Right atrium auricular region (tissue), 2 donors: Measurements from ENCODE around the gene PRSS33. TPM values are rescaled to one million over a fixed set of nuclear protein-coding genes. Genes with fewer than 3 reads are reported as not detected.

Experiments
- DNase-seq: peaks from one replicate; pipeline ENCODE4 v3.0.0-alpha.2; 2019; ENCODE audit warnings: low spot score
- H3K27ac ChIP-seq, 2 donors: fragments of 200-600 bp; sonication (generic); 1 replicate in 1 of 2; 2 replicates in 1 of 2; pipeline ENCODE4 v1.5.1; 2016 to 2019
- H3K27me3 ChIP-seq, 2 donors: fragments of 200-600 bp; sonication (generic); one replicate each; pipeline versions ENCODE4 v1.5.1 to v1.6.0; 2017 to 2019
- H3K36me3 ChIP-seq: fragments of 200-600 bp; sonication (generic); one replicate; pipeline ENCODE4 v1.5.1; 2016
- H3K4me1 ChIP-seq, 2 donors: fragments of 200-600 bp; sonication (generic); one replicate each; pipeline versions ENCODE4 v1.5.1 to v1.6.0; 2017 to 2019
- H3K4me3 ChIP-seq, 2 donors: fragments of 200-600 bp; sonication (generic); 1 replicate in 1 of 2; 2 replicates in 1 of 2; pipeline ENCODE4 v1.5.1; 2017 to 2019; ENCODE audit warnings: mild to moderate bottlenecking in 1 of 2, moderate library complexity in 1 of 2
- H3K9me3 ChIP-seq, 2 donors: fragments of 200-600 bp; sonication (generic); one replicate each; pipeline ENCODE4 v1.5.1; 2019
- total RNA-seq, 2 donors: library from RNA; depleted of rRNA; stranded (reverse); fragments of >200 nt; gene quantifications; one replicate each; pipeline ENCODE4 v1.1.0, GENCODE V29; 2016
- TF ChIP-seq, protein P1 (sequence below), 2 donors: fragments of 200-600 bp; sonication (generic); IDR thresholded peaks; one replicate each; pipeline ENCODE4 v1.5.1; 2019; ENCODE audit warnings: antibody characterized with exemption in 2 of 2

The PRSS33 gene
- total RNA-seq, 2 donors from 2014 or later: not detected

DNA sequence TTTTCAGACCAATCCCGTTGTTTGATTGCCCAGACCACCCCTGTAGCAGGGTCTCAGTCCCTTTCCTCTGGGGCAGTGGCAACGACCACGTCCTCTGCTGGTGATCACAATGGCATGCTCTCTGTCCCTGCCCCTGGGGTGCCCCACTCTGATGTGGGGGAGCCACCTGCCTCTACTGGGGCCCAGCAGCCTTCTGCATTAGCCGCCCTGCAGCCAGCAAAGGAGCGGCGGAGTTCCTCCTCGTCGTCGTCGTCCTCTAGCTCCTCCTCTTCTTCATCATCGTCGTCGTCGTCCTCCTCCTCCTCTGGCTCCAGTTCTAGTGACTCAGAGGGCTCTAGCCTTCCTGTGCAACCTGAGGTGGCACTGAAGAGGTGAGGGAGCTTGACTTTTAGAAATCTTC is 19.5 kb downstream of the PRSS33 start:
- Histone ChIP-seq H3K27me3 (no peaks in the 10 kb centered on the region), H3K9me3 (no peaks in the 10 kb centered on the region), H3K27ac (no peak overlapping the region), H3K4me1 (peaks cover 3 to 20% of the 10 kb centered on the region in 2 donors), H3K4me3 (no peak overlapping the region), H3K36me3 (peaks cover 100% of the 10 kb centered on the region)
- TF ChIP-seq, protein P1, sequence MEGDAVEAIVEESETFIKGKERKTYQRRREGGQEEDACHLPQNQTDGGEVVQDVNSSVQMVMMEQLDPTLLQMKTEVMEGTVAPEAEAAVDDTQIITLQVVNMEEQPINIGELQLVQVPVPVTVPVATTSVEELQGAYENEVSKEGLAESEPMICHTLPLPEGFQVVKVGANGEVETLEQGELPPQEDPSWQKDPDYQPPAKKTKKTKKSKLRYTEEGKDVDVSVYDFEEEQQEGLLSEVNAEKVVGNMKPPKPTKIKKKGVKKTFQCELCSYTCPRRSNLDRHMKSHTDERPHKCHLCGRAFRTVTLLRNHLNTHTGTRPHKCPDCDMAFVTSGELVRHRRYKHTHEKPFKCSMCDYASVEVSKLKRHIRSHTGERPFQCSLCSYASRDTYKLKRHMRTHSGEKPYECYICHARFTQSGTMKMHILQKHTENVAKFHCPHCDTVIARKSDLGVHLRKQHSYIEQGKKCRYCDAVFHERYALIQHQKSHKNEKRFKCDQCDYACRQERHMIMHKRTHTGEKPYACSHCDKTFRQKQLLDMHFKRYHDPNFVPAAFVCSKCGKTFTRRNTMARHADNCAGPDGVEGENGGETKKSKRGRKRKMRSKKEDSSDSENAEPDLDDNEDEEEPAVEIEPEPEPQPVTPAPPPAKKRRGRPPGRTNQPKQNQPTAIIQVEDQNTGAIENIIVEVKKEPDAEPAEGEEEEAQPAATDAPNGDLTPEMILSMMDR (IDR thresholded peaks at IDR 0.05): no peak
- no peak for DNase-seq

DNA sequence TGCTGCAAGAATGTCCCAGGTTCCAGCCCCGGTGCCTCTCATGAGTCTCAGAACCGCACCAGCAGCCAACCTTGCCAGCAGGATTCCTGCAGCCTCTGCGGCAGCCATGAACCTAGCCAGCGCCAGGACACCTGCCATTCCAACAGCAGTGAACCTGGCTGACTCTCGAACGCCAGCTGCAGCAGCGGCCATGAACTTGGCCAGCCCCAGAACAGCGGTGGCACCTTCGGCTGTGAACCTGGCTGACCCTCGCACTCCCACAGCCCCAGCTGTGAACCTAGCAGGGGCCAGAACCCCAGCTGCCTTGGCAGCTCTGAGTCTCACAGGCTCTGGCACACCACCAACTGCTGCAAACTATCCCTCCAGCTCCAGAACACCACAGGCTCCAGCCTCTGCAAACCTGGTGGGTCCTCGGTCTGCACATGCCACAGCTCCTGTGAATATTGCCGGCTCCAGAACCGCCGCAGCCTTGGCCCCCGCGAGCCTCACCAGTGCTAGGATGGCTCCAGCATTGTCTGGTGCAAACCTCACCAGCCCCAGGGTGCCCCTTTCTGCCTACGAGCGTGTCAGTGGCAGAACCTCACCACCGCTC is 20.1 kb downstream of the PRSS33 start:
- H3K4me1 ChIP-seq: peaks cover 3 to 20% of the 10 kb centered on the region in 2 donors
- TF ChIP-seq, protein P1 (IDR thresholded peaks at IDR 0.05): no peak
- no peak overlapping the region for H3K27ac ChIP-seq

DNA sequence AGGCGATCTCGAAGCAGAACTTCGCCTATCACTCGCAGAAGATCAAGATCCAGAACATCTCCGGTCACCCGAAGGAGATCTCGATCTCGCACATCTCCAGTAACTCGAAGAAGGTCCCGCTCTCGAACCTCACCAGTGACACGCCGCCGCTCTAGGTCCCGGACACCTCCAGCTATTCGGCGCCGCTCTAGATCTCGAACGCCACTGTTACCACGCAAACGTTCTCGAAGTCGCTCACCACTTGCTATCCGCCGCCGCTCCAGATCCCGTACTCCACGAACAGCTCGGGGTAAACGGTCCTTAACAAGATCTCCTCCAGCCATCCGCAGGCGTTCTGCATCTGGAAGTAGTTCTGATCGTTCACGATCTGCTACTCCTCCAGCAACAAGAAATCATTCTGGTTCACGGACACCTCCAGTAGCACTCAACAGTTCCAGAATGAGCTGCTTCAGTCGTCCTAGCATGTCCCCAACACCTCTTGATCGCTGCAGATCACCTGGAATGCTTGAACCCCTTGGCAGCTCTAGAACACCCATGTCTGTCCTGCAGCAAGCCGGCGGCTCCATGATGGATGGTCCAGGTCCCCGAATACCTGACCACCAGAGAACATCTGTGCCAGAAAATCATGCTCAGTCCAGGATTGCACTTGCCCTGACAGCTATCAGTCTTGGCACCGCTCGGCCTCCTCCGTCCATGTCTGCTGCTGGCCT is 20.8 kb downstream of the PRSS33 start:
- no peaks in the 10 kb centered on the region for H3K9me3 ChIP-seq
- H3K4me1 ChIP-seq: peaks cover 3 to 20% of the 10 kb centered on the region in 2 donors
- no peaks in the 10 kb centered on the region for H3K27me3 ChIP-seq
- TF ChIP-seq, protein P1 (IDR thresholded peaks at IDR 0.05): no peak
- no peak overlapping the region for H3K27ac ChIP-seq
- peaks cover 100% of the 10 kb centered on the region for H3K36me3 ChIP-seq
- H3K4me3 ChIP-seq: no peak overlapping the region
- DNase-seq: no peak

More for the DNA sequence above, 20.1 kb downstream of the PRSS33 start:
- Histone ChIP-seq H3K9me3 (no peaks in the 10 kb centered on the region), H3K4me3 (no peak overlapping the region), H3K36me3 (peaks cover 100% of the 10 kb centered on the region), H3K27me3 (no peaks in the 10 kb centered on the region)
- DNase-seq: no peak

DNA sequence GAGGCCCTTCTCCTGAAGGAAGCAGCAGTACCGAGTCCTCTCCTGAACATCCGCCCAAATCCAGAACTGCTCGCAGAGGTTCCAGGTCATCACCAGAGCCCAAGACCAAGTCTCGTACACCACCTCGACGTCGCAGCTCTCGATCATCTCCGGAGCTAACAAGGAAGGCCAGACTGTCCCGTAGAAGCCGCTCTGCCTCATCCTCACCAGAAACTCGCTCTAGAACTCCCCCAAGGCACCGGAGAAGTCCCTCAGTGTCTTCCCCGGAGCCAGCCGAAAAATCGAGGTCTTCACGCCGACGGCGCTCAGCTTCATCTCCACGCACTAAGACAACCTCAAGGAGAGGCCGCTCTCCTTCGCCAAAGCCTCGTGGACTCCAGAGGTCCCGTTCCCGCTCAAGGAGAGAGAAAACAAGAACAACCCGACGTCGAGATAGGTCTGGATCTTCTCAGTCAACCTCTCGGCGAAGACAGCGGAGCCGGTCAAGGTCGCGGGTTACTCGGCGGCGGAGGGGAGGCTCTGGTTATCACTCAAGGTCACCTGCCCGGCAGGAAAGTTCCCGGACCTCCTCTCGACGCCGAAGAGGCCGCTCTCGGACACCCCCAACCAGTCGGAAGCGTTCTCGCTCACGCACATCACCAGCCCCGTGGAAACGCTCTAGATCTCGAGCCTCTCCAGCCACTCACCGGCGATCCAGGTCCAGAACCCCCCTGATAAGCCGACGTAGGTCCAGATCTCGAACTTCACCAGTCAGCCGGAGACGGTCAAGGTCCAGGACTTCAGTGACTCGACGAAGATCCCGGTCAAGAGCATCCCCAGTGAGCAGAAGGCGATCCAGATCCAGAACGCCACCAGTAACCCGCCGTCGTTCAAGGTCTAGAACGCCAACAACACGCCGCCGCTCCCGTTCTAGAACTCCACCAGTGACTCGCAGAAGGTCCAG is 21.6 kb downstream of the PRSS33 start:
- H3K27ac ChIP-seq: no peak overlapping the region
- no peak overlapping the region for H3K4me3 ChIP-seq
- H3K27me3 ChIP-seq: no peaks in the 10 kb centered on the region
- no peak for DNase-seq
- TF ChIP-seq, protein P1 (IDR thresholded peaks at IDR 0.05): no peak
- H3K9me3 ChIP-seq: no peaks in the 10 kb centered on the region
- H3K36me3 ChIP-seq: peaks cover 100% of the 10 kb centered on the region
- peaks cover under 1 to 20% of the 10 kb centered on the region in 2 donors for H3K4me1 ChIP-seq

DNA sequence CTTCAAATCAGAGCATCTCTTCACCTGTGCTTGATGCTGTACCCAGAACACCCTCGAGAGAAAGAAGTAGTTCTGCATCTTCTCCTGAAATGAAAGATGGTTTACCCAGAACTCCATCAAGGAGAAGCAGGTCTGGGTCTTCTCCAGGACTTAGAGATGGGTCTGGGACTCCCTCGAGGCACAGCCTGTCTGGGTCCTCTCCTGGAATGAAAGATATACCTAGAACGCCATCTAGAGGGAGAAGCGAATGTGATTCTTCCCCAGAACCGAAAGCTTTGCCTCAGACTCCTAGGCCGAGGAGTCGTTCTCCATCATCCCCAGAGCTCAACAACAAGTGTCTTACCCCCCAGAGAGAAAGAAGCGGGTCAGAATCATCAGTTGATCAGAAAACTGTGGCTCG is 22.6 kb downstream of the PRSS33 start:
- H3K4me3 ChIP-seq: no peak overlapping the region
- no peak for DNase-seq
- peaks cover 100% of the 10 kb centered on the region for H3K36me3 ChIP-seq
- H3K4me1 ChIP-seq: peaks cover 0 to 20% of the 10 kb centered on the region in 2 donors
- no peak overlapping the region for H3K27ac ChIP-seq
- H3K9me3 ChIP-seq: no peaks in the 10 kb centered on the region
- TF ChIP-seq, protein P1 (IDR thresholded peaks at IDR 0.05): no peak
- H3K27me3 ChIP-seq: no peaks in the 10 kb centered on the region
